Stomach (tissue), 9 donors: ENCODE measurements around the gene IRAG1. TPM values are rescaled to one million over a fixed set of nuclear protein-coding genes. Genes with fewer than 3 reads are reported as not detected.

Source experiments
- DNase-seq, 2 donors: peaks; one replicate each; pipeline versions ENCODE4 v3.0.0 to v3.0.0-alpha.2; 2013 to 2019
- H3K27ac ChIP-seq, 5 donors: fragments of 200-600 bp in 4 of 5; sonication (generic) in 4 of 5; one replicate each; pipeline ENCODE4 v1.5.1; 2013 to 2019; ENCODE audit warnings: mild to moderate bottlenecking in 1 of 5, moderate library complexity in 1 of 5
- H3K27me3 ChIP-seq, 3 donors: fragments of 200-600 bp; sonication (generic); one replicate each; pipeline ENCODE4 v1.5.1; 2017 to 2019; ENCODE audit warnings: mixed run types in 1 of 3
- H3K36me3 ChIP-seq, 4 donors: fragments of 200-600 bp; sonication (generic); 1 replicate in 3 of 4; 2 replicates in 1 of 4; pipeline ENCODE4 v1.5.1; 2016 to 2019
- H3K4me1 ChIP-seq, 4 donors: fragments of 200-600 bp; sonication (generic); one replicate each; pipeline ENCODE4 v1.5.1; 2016 to 2019
- H3K4me3 ChIP-seq, 4 donors: fragments of 200-600 bp; sonication (generic) in 3 of 4; one replicate each; pipeline ENCODE4 v1.5.1; 2016 to 2019; ENCODE audit warnings: mild to moderate bottlenecking in 1 of 4
- H3K9me3 ChIP-seq, 4 donors: fragments of 200-600 bp; sonication (generic); one replicate each; pipeline ENCODE4 v1.5.1; 2016 to 2019
- CTCF ChIP-seq, 7 experiments: fragments of 450-650 bp in 4 of 7; fragments of 200-600 bp in 3 of 7; sonication (generic) in 3 of 7; IDR thresholded peaks; one replicate each; pipeline ENCODE4 v1.5.1; 2016 to 2019; ENCODE audit warnings: antibody characterized with exemption in 7 of 7, control low read depth in 2 of 7, mild to moderate bottlenecking in 1 of 7
- EP300 ChIP-seq: sonication (generic); formaldehyde crosslinking; IDR thresholded peaks from one replicate; pipeline ENCODE4 v1.6.1; 2017; ENCODE audit warnings: antibody characterized with exemption
- POLR2A ChIP-seq, 4 donors: fragments of 450-650 bp; IDR thresholded peaks; one replicate each; pipeline ENCODE4 v1.6.1; 2016; ENCODE audit warnings: antibody characterized with exemption in 4 of 4, control low read depth in 2 of 4, mild to moderate bottlenecking in 1 of 4, moderate library complexity in 1 of 4
- POLR2AphosphoS5 ChIP-seq, 3 donors: sonication (generic); formaldehyde crosslinking; IDR thresholded peaks; one replicate each; pipeline ENCODE4 v1.6.1; 2016; ENCODE audit warnings: antibody characterized with exemption in 3 of 3
- WGBS, 5 donors: extraction: QIAGEN DNeasy Blood & Tissue Kit in 3 of 5; methylation state at CpG; one replicate each; pipeline versions ENCODE4 v1.1.5 to v1.1.7; 2013 to 2018; 5-methylcytosine and 5-hydroxymethylcytosine counted together
- intact Hi-C: fragments of 100-400 bp; cut with DNase I; formaldehyde crosslinking; loops from one replicate; pipeline ENCODE4 v1.15.1; 2023; ENCODE audit warnings: low total_unique reads
- polyA plus RNA-seq, 3 donors: library from polyadenylated mRNA; stranded (reverse); fragments of 200-250 nt; gene quantifications; one replicate each; pipeline ENCODE4 v1.2.3, GENCODE V29; 2013
- total RNA-seq, 5 donors: library from RNA; depleted of rRNA; stranded (reverse); fragments of >200 nt; gene quantifications; one replicate each; pipeline versions ENCODE4 v1.1.0 to v1.2.3, GENCODE V29; 2014 to 2016
- donor health status: healthy with polysubstance abuse.
- donor health status: Bipolar disorder and iron deficiency.
- donor health status: healthy.

The IRAG1 gene
- total and polyA plus RNA-seq, 8 donors, result 12.7 to 60.7 (median 26.4) TPM

DNA sequence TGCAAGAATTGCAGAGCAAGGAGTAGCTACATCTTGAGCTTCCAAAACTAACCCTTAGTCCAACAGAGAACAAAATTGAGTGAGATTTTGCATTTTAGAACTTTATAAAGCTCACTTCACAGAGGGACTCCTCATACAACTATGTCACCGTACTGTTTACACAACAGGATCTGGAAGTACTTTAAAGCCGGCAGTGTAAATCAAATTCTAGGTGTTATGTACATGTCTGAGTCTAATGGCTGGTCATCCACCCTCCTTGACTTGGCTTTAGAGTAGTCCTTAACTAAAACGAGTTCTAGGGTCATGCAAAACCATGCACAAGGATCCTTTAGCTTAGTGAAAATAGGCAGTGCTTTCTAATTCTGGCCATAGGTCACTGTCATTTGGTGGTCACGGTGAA, 23.5 kb downstream of the IRAG1 start:
- no peaks in the 10 kb centered on the region for H3K9me3 ChIP-seq
- DNase-seq, result no peak
- intact Hi-C loops, result no loop called here
- no peak overlapping the region for H3K4me3 ChIP-seq
- peak overlapping the region in 3 of 5 donors; percentile 74 to 83 (median 81) for H3K27ac ChIP-seq
- peaks cover 8 to 78% (median 49%) of the 10 kb centered on the region in 4 donors for H3K4me1 ChIP-seq
- H3K36me3 ChIP-seq, result no peaks in the 10 kb centered on the region
- TF ChIP-seq POLR2A (IDR thresholded peaks at IDR 0.05) (no peak), EP300 (no peak), CTCF (IDR thresholded peaks at IDR 0.05) (no peak), POLR2AphosphoS5 (IDR thresholded peaks at IDR 0.05) (no peak)
- WGBS, 5 donors, result 43 to 52% (median 45%) methylated on average over 4 of the region's 4 CpGs
- no peaks in the 10 kb centered on the region for H3K27me3 ChIP-seq

DNA sequence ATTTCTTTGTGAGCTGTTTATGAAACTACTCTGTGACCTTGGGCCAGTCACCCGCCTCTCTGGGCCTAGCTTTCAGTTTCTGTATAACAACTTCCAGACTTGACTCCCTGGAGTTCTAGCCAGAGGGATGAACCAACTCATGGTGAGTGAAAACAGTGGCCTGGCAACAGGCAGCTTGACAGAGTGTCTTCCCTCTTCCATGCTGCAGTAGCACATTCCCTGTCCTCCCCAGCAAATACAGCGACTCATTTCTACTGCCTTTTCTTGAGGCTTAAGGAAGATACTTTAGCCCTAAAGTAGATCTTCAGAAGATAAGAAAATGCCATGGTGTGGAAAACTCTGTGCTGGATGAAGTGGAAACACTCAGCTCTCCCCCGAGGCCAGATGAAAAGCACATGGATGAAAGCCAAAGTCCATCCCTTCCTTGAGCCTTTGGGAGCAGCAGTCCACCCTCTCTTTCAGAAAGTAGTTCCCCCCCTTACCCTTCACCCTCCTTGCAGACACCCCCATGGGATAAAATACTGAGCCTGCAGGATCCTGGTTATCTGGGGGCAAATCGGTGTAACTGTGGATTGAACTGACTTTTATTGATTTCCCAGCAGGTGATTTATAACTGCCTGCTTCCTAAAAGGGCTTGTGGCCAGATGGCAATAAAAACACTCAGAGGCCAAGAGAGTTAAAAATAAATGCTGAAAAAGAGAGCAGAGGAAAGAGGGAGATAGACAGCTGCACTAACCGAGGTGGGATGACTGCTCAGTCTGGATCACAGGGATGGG, 24.1 kb downstream of the IRAG1 start:
- intact Hi-C loops, result no loop called here
- Histone ChIP-seq H3K4me3 (no peak overlapping the region), H3K9me3 (no peaks in the 10 kb centered on the region), H3K27ac (peak overlapping the region in 4 of 5 donors; percentile 27 to 83 (median 78)), H3K27me3 (no peaks in the 10 kb centered on the region), H3K4me1 (peaks cover 2 to 76% (median 52%) of the 10 kb centered on the region in 4 donors), H3K36me3 (no peaks in the 10 kb centered on the region)
- WGBS, 5 donors, result 22 to 42% (median 39%) methylated on average over 5 of the region's 5 CpGs
- peak in 1 of 2 donors; percentile 46 for DNase-seq
- TF ChIP-seq CTCF (IDR thresholded peaks at IDR 0.05), result no peak
- peak in 1 of 3 donors; percentile 9 for TF ChIP-seq POLR2AphosphoS5 (IDR thresholded peaks at IDR 0.05)

DNA sequence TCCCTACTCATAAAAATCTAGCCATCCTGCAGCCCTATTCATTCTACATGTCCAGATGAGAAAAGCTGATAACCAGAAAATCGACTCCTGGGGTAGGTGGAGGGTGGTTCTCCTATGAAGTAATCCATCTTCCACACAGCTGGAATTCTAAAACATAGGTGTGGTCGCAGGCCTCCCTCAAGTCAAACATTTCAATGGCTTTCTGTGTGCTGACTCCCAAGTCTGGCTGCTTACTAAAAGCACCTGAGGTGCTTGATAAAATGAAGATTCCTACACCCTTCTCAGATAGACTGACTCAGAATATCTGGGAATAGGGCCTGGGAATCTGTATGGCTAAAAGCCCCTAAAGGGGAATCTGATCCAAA, 26.1 kb downstream of the IRAG1 start:
- peaks cover 0 to 76% (median 52%) of the 10 kb centered on the region in 4 donors for H3K4me1 ChIP-seq
- no peaks in the 10 kb centered on the region for H3K36me3 ChIP-seq
- DNase-seq, result no peak
- H3K27ac ChIP-seq, result peak overlapping the region in 4 of 5 donors; percentile 60 to 83 (median 78)
- TF ChIP-seq EP300 (no peak), CTCF (IDR thresholded peaks at IDR 0.05) (no peak), POLR2A (IDR thresholded peaks at IDR 0.05) (no peak), POLR2AphosphoS5 (IDR thresholded peaks at IDR 0.05) (no peak)
- WGBS, 5 donors, result 34 to 46% (median 40%) methylated on average over 2 of the region's 2 CpGs
- no peak overlapping the region for H3K4me3 ChIP-seq
- H3K9me3 ChIP-seq, result no peaks in the 10 kb centered on the region
- H3K27me3 ChIP-seq, result no peaks in the 10 kb centered on the region
- intact Hi-C loops, result no loop called here

- Histone ChIP-seq H3K27ac (peak overlapping the region; percentile 58 to 83 (median 74)), H3K4me3 (no peak overlapping the region), H3K27me3 (no peaks in the 10 kb centered on the region), H3K36me3 (no peaks in the 10 kb centered on the region), H3K9me3 (no peaks in the 10 kb centered on the region), H3K4me1 (peaks cover 0 to 78% (median 52%) of the 10 kb centered on the region in 4 donors)
- intact Hi-C loops, result no loop called here
- WGBS, 5 donors, result 48 to 60% (median 53%) methylated on average over 6 of the region's 6 CpGs
- TF ChIP-seq EP300, result no peak
- TF ChIP-seq POLR2A (IDR thresholded peaks at IDR 0.05), result no peak
- no peak for TF ChIP-seq POLR2AphosphoS5 (IDR thresholded peaks at IDR 0.05)
- TF ChIP-seq CTCF (IDR thresholded peaks at IDR 0.05), result no peak
- no peak for DNase-seq
Measured at GRCh38 chr11:10666556-10667520, 26.7 kb downstream of the IRAG1 start.
